ENCODE data around the gene FUT1.

- no peak for TF ChIP-seq EZH2 (IDR thresholded peaks at IDR 0.05; ENCODE audit: borderline replicate concordance, low read depth, low read length, poor library complexity, severe bottlenecking)
- no peak for TF ChIP-seq CTCF (conservative IDR thresholded peaks at IDR 0.05; ENCODE audit: low read depth, low read length)
Measured at GRCh38 chr19:48779636-48780035, 27.2 kb upstream of the FUT1 start.

Measured in A673 (cell line).